RPMI7951 (cell line): ENCODE data around the gene CERK. TPM values are rescaled to one million over a fixed set of nuclear protein-coding genes. Genes with fewer than 3 reads are reported as not detected.
A peak's percentile ranks its signal among the peaks of the same experiment; 100 is the strongest.

Experiments
- DNase-seq: peaks from one replicate; pipeline ENCODE4 v3.0.0-alpha.2; 2012; ENCODE audit warnings: low read depth
- total RNA-seq: library from RNA; depleted of rRNA; stranded (reverse); fragments of >200 nt; shearing (Covaris generic); gene quantifications from 2 replicates; pipeline ENCODE4 v1.2.3, GENCODE V29; 2014

Gene CERK
- total RNA-seq, 1 experiment from 2014 or later: 24.0 TPM

DNA sequence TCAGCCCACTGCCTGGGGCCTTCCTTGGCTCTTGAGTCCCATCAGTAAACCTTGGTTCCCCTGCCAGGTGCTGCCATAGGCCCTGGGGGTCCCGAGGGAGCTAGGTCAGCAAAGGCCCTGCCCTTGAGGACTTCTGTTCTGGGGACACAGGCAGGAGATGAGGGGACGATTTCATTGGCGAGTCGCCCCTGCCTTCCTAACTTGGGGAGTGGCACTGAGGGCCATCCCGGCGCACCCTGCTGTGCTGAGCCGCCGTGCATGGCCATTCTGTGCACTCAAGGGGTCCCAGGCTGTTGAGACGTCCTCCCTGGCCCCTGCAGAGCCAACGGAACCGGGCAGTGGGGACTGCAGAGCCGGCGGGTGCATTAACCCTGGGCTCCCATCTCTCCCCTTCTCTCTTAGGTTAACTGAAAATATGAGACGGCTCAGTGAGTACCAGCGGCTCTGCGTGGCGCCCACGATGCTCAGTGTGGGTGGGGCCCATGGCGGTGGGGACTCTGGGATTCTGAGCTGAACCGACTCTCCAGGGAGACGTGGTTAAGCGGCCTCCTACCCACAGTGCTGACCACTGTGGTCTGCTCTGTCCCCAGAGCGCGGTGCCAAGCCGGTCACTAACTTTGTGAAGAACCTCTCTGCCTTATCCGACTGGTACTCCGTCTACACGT is 74.5 kb downstream of the CERK start:
- no peak for DNase-seq

DNA sequence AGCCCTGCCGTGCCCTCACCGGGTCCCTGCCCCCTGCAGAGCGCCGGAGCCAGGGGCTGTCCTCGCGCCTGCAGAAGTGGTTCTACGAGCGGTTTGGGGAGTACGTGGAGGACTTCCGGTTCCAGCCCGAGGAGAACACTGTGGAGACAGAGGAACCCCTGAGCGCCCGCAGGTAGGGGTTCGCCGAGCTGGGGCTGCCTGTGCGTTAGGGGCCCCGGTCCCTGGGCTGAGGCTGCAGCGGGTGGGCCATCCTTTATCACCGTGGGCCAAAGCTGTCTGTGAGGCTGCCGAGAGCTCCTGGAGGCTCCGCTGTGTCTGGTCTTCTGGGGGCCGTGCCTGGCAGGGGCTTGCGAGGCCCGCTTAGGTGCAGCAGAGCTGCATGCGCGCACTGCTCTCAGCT is 75.1 kb downstream of the CERK start:
- DNase-seq: no peak

DNA sequence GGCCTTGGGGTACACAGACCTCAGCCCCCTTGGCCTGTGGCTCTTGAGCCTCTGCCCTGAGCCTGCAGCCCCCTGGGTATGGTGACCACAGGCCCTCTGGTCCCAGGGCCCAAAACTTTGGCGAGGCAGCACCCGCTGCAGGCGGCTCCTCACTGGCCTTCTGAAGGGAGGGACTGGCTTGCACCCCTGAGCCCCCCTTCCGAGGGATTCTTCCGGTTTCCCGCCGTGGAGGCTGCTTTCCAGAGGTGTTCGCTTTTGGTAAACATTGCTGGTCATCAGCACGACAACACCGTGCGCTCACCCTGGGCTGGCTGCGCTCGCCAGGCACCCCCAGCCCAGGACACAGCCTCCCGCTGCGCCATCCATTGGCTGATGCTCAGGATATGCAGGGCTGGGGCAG is 75.8 kb downstream of the CERK start:
- DNase-seq: no peak

DNA sequence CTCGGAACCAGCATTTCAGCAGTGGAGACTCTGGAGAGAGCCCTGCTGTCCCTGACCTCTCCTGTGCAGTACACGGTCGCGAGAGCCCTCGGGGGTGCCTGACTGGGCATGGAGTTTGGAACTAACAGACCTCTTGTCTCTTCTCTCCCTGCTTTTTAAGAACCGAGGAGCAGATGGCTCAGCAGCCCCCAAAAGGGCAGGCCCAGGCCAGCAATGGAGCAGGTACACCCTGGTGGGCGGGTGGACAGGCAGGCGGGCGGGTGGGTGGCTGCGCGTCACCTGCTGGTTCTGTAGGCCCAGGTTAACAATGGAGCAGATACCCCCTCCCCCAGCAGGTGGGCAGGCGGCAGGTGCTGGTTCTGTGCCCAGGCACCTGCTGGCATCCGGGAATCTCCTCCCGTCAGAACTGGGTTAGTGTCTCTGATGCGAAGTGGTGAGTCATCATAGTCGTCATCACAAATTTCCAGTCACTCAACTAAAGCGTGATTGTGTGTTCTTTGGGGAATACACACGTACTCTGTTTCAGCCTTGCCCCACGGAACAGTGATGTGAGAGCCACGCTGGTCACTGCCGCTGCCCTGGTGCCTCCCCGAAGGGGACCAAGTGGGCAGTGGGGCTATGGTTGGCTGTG is 76.7 kb downstream of the CERK start:
- DNase-seq: peak; percentile 27

DNA sequence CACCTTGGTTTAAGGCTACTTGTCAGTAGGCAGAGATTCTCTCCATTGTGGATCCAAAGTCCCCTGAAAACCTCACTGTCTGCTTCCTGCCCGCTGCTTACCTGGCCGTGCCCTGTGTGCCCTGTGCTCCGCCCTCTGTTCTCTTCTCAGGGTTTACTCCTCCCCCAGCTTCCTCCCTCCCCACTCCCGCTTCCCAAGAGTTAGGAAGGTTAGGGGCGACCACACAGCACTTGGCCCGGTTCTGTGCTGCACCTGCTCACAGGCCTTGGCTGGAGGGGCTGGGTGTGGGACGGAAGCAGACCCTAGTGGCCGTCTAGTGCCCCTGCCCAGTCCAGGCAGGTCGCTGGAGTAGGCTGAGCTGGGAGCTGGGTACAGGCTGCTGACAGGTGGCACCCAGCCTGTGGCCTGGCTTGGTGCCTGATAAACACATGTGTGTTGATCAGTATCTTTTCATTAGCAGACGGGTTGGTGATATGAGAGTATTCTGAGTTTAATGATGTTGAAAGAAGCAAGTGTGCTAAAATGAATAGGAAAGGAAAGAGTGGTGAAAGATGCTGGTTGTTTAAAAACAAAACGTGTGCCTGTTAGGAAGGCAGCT is 77.3 kb downstream of the CERK start:
- no peak for DNase-seq

DNA sequence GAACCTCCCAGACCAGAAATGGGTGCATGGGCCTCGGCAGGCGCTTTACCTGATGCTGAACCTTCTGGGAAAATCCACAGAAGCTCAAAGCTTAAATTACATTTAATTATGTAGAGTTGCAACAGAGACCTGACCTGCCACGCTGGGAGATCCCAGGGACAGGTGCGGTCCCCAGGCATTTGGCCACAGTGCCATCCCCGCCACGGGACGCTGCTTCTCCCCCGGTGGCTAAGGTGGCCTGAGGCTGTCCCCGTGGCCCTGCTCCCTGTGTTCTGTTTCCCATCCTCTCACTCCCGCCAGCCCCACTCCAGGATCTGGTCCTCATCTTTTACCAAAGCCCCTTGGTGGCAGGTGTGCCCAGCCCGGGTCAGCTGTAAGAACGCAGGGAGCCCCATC is 78.3 kb downstream of the CERK start:
- DNase-seq: no peak

DNA sequence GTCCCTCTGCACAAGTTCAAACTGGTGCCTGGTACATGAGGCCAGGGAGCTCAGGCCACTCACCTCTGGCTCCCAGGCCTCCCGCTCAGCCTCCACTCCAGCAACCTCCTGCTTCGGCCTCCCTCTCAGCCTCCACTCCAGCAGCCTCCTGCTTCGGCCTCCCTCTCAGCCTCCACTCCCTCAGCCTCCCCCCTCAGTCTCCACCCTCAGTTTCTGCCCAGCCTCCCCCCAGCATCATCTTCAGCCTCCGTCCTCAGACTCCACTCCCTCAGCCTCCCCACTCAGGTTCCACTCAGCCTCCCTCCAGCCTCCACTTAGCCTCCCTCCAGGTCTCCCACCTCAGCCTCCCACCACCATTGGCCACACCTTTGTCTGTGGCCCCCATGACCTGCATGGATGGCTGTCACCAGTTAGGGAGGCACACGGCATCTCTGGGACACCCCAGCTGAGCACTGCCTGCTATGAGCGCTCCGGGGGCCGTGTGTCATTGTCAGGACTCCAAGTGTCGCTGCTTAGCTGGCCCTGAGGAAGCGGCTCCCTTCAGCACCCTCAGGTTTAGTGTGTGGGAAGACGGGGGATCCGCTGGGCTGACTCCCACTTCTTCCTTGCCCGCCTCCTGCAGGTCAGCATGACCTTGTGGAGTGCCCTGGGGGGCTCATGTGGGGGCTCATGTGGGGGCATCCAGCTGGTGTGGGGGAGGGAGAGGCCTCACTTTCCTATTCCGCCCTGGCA is 78.8 kb downstream of the CERK start:
- no peak for DNase-seq

DNA sequence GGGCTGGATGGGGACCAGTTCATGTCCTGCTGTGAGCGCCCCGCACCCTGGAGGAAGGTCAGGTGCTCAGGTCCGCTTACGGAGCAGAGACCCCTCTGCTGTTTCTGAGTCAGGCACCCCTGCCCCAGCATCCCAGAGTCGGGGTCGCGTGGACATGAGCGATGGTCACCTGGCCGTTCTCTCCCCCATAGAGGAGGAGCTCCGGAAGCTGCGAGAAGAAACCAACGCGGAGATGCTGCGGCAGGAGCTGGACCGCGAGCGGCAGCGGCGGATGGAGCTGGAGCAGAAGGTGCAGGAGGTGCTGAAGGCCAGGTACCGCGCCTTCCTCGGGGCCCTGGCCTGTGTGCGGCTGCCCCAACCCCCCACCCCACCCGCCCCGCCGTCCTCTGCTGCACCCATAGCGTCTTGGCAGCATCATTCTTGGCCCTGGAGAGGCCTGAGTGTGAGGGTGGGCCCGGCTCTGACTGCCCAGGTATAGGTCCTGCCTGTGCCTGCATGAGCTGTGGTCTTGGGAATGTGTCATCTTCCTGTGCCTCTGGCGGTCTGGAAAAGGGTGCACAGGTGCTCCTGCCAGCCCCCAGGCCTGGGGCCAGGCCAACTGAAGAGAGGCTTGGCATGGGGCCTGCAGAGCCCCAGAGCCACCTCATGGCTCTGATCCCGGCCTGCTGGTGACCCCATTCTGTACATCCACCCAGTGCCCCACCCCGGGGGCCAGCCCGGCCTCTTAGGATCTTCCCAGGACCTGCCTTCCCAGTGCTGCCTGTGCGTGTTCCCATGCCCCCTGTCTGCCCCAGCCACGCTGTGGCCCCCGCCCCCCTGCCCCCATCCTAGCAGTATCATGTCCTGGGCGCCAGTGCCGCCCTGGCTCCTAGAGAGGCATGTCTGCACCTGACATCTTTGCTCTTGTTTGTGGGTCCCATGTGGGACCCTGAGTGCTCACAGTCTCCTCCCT is 79.8 kb downstream of the CERK start:
- no peak for DNase-seq

DNA sequence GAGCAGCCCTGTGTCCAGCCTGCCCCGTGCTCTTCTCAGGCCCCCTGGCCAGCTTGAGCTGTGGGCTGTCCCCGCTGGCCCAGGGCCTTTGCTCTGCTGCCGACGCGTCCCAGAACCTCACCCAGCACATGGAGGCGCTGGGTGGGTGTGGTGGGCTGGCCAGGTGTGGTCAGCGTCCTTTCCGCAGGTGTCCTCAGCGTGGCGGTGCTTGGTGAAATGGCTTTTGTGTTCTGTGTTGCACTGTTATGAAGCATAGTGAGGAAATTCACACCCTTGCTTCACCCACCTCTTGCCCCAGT is 80.4 kb downstream of the CERK start:
- DNase-seq: no peak

DNA sequence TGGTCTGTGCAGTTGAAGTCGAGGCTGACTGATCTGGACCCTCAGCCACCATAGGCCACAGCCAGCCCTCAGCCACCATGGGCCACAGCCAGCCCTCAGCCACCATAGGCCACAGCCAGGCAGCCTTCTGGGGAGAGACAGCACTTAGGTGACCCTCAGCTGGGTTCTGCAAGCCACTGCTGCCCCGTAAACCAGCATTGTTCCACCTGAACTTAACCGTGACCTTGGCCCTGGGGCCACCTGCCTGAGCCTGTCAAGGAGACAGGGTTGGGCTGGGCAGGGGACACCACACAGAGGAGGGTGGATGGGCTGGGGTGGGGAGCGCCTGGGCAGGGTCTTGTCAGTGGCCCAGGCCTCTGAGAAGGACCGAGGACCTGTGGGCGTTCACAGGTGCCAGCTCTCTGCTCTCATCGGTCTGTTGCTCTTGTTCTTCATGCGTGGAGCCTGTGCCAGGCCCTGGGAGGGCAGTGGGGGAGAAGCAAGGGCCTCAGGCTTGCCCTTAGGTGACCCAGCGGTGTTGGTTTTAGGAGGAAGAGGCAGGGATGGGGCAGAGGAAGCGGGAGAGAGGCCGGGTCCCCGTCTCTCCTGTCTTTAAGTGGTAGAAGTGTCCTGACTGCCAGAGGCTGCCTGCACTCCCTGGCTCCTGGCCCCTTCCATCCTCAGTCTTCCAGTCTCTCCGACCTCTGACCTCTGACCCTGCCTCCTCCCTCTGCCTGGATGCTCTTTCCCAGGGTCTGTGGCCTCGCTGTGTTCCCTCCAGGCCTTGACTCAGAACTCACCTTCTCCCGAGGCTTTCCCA is 81.0 kb downstream of the CERK start:
- no peak for DNase-seq

DNA sequence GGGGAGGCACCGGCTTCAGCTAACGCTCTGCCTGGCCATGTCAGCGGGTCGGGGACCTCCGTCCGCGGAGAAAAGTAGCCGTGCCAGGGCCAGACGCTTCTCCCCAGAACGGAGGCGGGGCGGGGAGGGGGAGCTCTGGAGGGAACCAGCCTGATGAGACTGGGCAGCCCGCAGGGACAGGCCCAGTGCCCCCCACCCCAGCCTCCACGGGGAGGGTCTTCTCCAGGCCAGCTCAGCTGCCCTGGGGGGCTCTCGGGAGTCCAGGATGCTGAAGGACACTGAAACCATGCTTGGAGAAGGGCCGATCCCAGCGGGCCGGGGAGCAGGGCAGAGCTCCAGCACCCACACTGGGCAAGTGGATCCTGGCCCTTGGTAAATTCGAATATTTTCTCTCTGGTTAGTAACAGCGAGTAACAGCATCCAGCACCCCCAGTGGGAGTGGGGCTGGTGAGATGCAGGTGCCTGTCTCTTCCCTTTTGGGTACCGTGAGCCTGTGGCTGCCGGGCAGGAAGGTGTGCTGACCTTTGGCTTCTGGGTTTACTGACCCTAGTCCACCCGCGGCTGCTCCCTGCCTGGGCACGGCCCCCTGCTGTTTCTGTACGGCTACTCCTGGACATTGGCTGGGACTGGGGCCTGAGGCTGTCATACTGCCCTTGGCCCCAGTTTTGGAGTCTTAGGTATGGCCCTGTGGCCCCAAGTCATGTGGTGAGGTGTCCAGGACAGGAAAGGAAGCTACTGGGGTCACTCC is 82.0 kb downstream of the CERK start:
- no peak for DNase-seq

DNA sequence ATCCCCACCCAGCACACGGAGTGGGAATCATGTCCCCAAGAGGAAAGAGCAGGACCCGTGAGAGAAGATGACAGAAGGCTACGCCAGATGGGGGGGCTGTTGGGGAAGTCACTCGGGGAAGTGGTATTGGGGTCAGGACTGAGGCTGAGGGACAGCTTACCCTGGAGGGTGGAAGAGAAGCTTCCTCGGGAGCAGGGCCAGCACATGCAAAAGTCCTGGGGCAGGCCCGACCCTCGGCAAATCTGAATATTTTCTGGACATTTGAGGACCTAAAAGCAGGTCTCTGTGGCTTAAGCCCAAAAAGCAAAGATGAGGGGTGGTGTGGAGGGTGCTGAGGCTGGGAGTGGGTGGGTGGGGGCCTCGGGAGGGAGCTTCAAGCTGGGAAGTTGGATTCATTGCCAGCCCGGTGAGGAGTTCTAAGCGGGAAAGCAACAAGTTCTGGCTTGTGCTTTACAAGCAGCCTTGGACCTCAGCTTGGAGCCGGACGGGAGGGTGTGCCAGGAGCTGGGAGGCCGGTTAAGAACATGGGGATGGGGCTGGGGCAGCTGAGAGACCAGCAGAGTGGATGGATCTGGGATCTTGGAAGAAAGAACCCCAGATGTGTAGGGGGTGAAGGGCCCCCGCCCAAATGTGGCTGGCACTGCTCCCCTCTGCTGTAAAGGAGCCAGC is 83.0 kb downstream of the CERK start:
- no peak for DNase-seq

DNA sequence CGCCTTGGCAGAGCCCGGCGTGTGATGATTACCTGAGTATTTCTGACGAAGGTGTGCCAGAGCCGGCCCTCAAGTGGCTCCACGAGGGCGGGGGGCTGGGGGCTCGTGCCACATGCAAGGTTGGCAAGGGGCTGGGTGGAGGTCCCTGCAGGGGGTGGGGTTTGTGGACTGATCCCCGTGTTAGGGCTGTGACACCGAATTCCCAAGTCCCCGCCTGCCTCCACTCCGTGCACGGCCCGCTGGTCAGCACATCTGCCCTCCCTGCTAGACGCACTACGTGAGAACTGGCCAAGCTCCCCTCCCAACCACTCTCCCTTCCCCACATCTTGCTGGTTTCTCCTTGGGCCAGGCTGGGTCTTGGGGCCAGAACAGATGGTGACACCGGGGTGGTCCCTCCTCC is 83.6 kb downstream of the CERK start:
- DNase-seq: no peak

DNA sequence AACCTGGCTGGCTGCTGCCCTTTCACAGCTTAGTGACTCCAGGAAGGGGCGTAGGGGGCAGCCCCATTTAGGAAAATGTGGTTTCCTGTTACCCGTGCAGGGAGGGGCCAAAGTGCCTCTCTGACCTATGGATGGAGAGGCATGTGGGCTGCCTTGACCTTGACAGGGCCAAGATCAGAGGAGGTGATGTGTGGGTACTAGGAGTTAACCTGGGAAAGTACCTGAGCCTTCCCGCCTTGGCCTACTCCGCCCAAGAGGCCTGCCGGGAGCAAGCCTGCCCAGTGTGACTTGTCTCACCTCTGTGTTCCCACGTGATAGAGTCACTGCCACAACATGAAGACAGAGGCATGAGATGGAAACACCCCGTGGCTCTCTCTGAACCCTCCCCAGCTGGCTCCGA is 84.5 kb downstream of the CERK start:
- DNase-seq: no peak

DNA sequence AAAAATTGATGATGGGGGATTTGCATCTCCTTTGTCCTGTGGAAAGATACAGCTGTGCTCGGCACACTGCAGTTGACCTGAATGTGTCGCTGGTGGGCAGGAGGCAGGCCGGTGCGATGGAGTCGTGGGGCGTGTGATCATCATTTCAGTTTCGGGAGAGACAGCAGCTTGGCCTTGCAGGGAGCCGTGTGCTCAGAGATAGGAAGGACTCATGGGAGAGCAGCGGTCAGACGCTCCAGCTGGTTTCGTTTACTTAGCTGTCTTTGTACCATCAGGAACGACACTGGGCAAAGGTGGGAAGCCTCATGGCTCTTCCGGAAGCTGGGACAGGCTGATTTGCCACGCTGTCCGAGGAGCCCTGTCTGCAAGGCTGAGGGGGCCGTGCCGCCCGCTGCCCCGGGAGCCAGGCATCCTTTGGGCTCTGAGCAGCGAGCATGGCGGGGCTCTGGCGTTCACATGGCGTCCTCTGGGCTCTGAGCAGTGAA is 85.2 kb downstream of the CERK start:
- no peak for DNase-seq

DNA sequence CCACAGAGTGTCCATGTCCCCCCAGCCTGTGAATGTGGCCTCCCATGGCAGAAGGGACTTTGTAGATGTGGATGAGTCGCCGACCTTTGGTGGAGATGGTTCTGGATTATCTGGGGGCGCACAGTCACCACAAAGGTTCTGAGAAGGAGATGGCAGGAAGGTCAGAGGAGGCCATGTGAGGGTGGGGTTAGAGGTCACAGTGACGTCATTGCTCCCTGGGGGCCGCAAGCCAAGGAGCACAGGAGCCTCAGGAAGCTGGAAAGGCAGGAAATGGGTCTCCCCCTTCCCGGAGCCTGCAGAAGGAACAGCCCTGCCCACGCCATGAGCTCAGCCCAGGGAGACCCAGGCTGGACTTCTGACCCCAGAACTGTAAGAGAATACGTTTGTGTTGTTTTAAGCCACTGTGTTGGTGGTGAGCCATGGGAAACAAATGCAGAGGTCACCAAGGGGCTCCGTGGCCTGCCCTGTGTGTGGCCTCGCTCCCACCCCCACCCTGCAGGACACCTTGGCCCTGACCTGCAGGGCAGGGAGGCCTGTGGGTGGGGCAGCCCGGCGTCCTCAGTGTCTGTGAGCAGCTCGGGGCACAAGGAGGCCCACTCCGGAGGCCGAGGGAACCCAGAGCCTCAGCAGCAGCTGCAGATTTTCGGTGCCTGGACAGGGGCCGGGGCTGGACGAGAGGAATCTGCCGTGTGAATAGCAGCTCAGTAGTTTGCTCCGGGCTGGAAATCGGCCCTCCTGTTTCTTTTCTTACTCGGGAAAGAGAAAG is 85.8 kb downstream of the CERK start:
- no peak for DNase-seq

DNA sequence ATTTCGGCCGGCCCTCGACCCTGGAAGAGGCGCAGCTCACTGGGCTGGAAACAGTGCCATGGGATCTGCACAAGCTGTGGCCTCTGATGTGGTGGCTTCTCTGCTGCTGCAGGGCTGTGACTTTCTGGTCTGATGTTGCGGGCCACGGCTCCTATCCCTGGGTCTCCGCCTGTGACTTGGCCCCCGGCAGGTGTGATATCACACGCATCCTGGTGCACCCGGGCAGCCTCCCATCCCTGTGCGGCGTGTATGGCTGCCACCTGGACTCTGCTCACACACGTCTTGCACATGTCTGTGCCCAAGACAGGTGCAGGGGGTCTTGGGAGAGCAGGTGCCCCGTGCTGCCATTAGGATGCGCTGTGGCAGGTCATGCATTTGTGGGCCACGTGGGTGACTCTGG is 86.7 kb downstream of the CERK start:
- no peak for DNase-seq

DNA sequence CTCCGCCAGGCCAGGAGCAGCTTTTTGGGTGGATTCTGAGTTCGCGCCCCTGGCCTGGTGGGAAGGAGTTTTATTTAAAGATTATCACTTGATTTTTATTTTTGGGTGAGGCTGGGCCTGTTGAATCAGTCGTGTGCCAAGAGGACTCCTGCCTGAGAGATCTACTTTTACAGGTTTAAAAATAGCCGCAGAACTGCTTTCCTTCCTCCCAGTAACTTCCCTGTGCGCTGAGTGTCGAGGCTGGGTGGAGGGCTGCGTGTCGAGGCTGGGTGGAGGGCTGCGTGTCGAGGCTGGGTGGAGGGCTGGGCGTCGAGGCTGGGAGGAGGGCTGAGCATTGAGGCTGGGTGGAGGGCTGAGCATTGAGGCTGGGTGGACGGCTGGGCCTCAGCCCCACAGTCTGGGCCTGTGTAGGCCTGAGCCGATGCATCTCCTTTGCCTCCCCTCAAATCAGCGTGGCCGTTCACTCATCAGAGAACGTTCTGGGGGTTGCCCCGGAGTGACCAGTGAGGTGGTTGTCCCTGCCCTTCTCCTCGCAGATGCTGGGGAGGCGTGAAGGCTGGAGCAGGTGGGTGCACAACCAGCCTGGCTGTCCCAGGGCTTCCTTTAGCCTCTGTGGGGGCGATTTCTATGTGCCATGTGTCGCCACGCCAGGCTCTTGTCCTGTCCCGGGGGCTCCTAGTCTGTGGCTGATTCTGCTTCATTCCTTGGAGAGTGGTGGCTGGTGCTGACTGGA is 87.8 kb downstream of the CERK start:
- DNase-seq: no peak
